HL-60 (cell line): ENCODE data around the gene GRK7.

Experiments used
- DNase-seq, 2 experiments: peaks; one replicate each; pipeline ENCODE4 v3.0.0-alpha.2; 2010 to 2020; ENCODE audit warnings: low read depth in 1 of 2, low spot score in 1 of 2
- H3K27ac ChIP-seq: fragments of 250-450 bp; sonication (Bioruptor Pico); replicated peaks from 2 replicates; pipeline ENCODE4 v1.5.1; 2020; ENCODE audit warnings: mild to moderate bottlenecking, moderate library complexity
- H3K27me3 ChIP-seq: fragments of 250-450 bp; sonication (Bioruptor Pico); 2 replicates; pipeline ENCODE4 v1.5.1; 2021; ENCODE audit warnings: mild to moderate bottlenecking, moderate library complexity; ENCODE audit not compliant: insufficient read depth, poor library complexity, severe bottlenecking
- H3K4me3 ChIP-seq: replicated peaks from 2 replicates; pipeline ENCODE4 v1.5.1; 2011; ENCODE audit warnings: mild to moderate bottlenecking, control low read depth, low read length; ENCODE audit not compliant: insufficient read depth
- CTCF ChIP-seq: IDR thresholded peaks from one replicate; pipeline ENCODE4 v1.5.1; 2011; ENCODE audit warnings: low read length, control low read depth, inconsistent platforms; ENCODE audit not compliant: insufficient read depth
- GABPA ChIP-seq: IDR thresholded peaks from 2 replicates; pipeline ENCODE4 v1.6.1; 2012; ENCODE audit warnings: low read depth
- POLR2AphosphoS5 ChIP-seq: IDR thresholded peaks from 2 replicates; pipeline ENCODE4 v1.6.1; 2012; ENCODE audit warnings: low read depth
- REST ChIP-seq: IDR thresholded peaks from 2 replicates; pipeline ENCODE4 v1.6.1; 2012; ENCODE audit warnings: low read depth; ENCODE audit not compliant: insufficient replicate concordance
- SPI1 ChIP-seq: IDR thresholded peaks from 2 replicates; pipeline ENCODE4 v1.6.1; 2012; ENCODE audit warnings: low read depth, mild to moderate bottlenecking, borderline replicate concordance

The GRK7 gene

GRCh38 chr3:141810161-141810560 is 47.0 kb downstream of the GRK7 start:
- Histone ChIP-seq H3K4me3 (no peak overlapping the region), H3K27ac (no peak overlapping the region), H3K27me3 (no peaks in the 10 kb centered on the region)
- no peak for TF ChIP-seq POLR2AphosphoS5
- DNase-seq: no peak

- TF ChIP-seq SPI1 (no peak), GABPA (no peak), REST (no peak), POLR2AphosphoS5 (no peak), CTCF (no peak)
These were observed 48.1 kb downstream of the GRK7 start for GRCh38 chr3:141811348-141811747.

GRCh38 chr3:141812084-141812483 is 48.9 kb downstream of the GRK7 start:
- no peak for TF ChIP-seq CTCF
- TF ChIP-seq POLR2AphosphoS5: no peak
- no peak for TF ChIP-seq REST
- TF ChIP-seq SPI1: no peak
- no peak for TF ChIP-seq GABPA
- no peak for DNase-seq
- Histone ChIP-seq H3K27ac (no peak overlapping the region), H3K4me3 (no peak overlapping the region), H3K27me3 (no peaks in the 10 kb centered on the region)

More at GRCh38 chr3:141811348-141811747, 48.1 kb downstream of the GRK7 start:
- no peak for DNase-seq
- H3K27ac ChIP-seq: no peak overlapping the region
- H3K27me3 ChIP-seq: no peaks in the 10 kb centered on the region
- H3K4me3 ChIP-seq: no peak overlapping the region

- Histone ChIP-seq H3K27me3 (no peaks in the 10 kb centered on the region), H3K27ac (no peak overlapping the region), H3K4me3 (no peak overlapping the region)
- DNase-seq: no peak
- TF ChIP-seq CTCF (no peak), REST (no peak), GABPA (no peak), POLR2AphosphoS5 (no peak), SPI1 (no peak)
These were observed 49.4 kb downstream of the GRK7 start for GRCh38 chr3:141812586-141812985.
